SK-N-MC (cell line): ENCODE measurements around the gene CELF2.

ENCODE experiments used
- EZH2 ChIP-seq: fragments of 200-600 bp; sonication (generic); IDR thresholded peaks from one replicate; pipeline ENCODE4 v1.6.1; 2017; ENCODE audit warnings: antibody characterized with exemption
- POLR2AphosphoS5 ChIP-seq: IDR thresholded peaks from 2 replicates; pipeline ENCODE4 v1.6.1; 2012; ENCODE audit warnings: mild to moderate bottlenecking, low read depth, low read length, borderline replicate concordance

DNA sequence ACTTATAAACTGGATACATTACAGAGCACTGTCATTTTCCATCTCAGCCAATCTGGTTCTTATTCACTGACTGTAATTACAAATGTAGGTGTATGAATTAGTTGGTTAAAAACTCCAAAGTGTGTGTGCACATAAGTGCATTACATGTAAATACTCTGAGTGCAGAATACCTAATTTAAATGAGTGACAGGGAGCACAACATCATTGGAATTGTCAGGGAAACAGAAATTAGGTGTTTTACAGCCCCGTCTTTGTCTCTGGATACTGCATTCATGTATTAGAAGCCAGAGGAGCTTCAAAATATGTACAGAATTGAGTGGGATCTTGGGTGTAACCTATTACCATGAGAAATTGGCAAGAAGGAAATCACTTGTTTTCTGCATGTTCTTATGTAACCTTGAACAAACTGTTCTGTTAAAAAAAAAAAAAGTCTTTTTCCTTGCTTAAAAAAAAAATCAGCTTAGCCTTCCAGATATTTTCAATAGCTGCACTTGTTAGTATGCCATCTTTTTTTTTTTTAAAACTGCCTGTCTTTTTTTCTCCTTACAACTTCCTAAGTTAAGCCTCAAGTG is 31.1 kb downstream of the CELF2 start:
- TF ChIP-seq EZH2 (no peak), POLR2AphosphoS5 (no peak)
